SK-N-SH (cell line): Measurements from ENCODE around the gene PRKN.

Source experiments
- ELF1 ChIP-seq: IDR thresholded peaks from 2 replicates; pipeline ENCODE4 v1.4.0; 2012
- EP300 ChIP-seq, 2 experiments: IDR thresholded peaks; 2 replicates each; pipeline versions ENCODE4 v1.4.0 to v1.6.1; 2012; ENCODE audit warnings: borderline replicate concordance in 1 of 2, low read depth in 1 of 2, low read length in 1 of 2
- EZH2phosphoT487 ChIP-seq: fragments of 200-600 bp; sonication (generic); IDR thresholded peaks from 2 replicates; pipeline ENCODE4 v1.6.1; 2017; ENCODE audit warnings: low read depth, mixed run types, mild to moderate bottlenecking, antibody characterized with exemption, moderate library complexity, borderline replicate concordance
- NRF1 ChIP-seq: IDR thresholded peaks from 2 replicates; pipeline ENCODE4 v1.6.1; 2012; ENCODE audit warnings: low read depth, mild to moderate bottlenecking, low read length
- POLR2AphosphoS5 ChIP-seq: IDR thresholded peaks from 2 replicates; pipeline ENCODE4 v1.6.1; 2012; ENCODE audit warnings: low read depth, low read length
- TF ChIP-seq, protein P1 (sequence below): fragments of 200-600 bp; sonication (generic); IDR thresholded peaks from 2 replicates; pipeline ENCODE4 v1.6.1; 2017; ENCODE audit warnings: antibody characterized with exemption, mild to moderate bottlenecking, moderate library complexity
- TF ChIP-seq, protein P2 (sequence below): fragments of 150-350 bp; IDR thresholded peaks from 2 replicates; pipeline ENCODE4 v1.6.1; 2017; ENCODE audit warnings: antibody characterized with exemption, low read length, low read depth, borderline replicate concordance

DNA sequence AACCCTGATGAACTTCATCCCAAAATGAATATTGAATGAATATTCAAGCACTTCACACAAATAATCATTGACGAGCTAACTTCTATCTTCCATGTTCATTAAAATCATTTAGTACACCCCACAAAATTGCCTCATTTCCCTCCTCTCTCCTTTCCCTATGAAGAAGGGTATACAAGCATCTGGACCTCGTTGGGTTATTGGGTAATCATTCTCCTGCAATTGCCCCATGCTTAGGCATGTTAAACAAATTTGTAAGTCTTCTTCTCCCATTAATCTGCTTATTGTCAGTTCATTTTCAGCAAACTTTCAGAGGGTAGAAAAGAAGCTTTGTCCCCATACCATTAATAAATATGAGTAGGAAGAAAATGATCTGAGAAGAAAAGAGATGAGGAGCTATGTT lies 27.6 kb downstream of the PRKN start:
- TF ChIP-seq EZH2phosphoT487 (no peak), NRF1 (no peak), ELF1 (no peak), POLR2AphosphoS5 (no peak), EP300 (IDR thresholded peaks at IDR 0.05; ENCODE audit: borderline replicate concordance in 1 of 2, low read depth in 1 of 2, low read length in 1 of 2) (no peak)
- TF ChIP-seq, protein P1, sequence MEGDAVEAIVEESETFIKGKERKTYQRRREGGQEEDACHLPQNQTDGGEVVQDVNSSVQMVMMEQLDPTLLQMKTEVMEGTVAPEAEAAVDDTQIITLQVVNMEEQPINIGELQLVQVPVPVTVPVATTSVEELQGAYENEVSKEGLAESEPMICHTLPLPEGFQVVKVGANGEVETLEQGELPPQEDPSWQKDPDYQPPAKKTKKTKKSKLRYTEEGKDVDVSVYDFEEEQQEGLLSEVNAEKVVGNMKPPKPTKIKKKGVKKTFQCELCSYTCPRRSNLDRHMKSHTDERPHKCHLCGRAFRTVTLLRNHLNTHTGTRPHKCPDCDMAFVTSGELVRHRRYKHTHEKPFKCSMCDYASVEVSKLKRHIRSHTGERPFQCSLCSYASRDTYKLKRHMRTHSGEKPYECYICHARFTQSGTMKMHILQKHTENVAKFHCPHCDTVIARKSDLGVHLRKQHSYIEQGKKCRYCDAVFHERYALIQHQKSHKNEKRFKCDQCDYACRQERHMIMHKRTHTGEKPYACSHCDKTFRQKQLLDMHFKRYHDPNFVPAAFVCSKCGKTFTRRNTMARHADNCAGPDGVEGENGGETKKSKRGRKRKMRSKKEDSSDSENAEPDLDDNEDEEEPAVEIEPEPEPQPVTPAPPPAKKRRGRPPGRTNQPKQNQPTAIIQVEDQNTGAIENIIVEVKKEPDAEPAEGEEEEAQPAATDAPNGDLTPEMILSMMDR = no peak
- TF ChIP-seq, protein P2, sequence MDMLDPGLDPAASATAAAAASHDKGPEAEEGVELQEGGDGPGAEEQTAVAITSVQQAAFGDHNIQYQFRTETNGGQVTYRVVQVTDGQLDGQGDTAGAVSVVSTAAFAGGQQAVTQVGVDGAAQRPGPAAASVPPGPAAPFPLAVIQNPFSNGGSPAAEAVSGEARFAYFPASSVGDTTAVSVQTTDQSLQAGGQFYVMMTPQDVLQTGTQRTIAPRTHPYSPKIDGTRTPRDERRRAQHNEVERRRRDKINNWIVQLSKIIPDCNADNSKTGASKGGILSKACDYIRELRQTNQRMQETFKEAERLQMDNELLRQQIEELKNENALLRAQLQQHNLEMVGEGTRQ = no peak
